ENCODE results near the gene NGLY1.

GRCh38 chr3:25747033-25747432 lies 36.2 kb downstream of the NGLY1 start:
- TF ChIP-seq CTCF (IDR thresholded peaks at IDR 0.05; ENCODE audit: insufficient read depth, low read depth, low read length), result no peak
- no peak for TF ChIP-seq EZH2 (IDR thresholded peaks at IDR 0.05; ENCODE audit: insufficient read depth, low read length)

Data from astrocyte (in vitro differentiated cells and primary cell).